Hepatocyte (in vitro differentiated cells): ENCODE measurements around the gene TIMD4.

Experiments
- CTCF ChIP-seq: fragments of 200-600 bp; sonication (generic); IDR thresholded peaks from 2 replicates; pipeline ENCODE4 v1.5.1; 2016; ENCODE audit warnings: antibody characterized with exemption, mild to moderate bottlenecking; ENCODE audit not compliant: poor library complexity
- EZH2 ChIP-seq: fragments of 200-600 bp; sonication (generic); IDR thresholded peaks from 2 replicates; pipeline ENCODE4 v1.6.1; 2016; ENCODE audit warnings: antibody characterized with exemption, mild to moderate bottlenecking, borderline replicate concordance

- TF ChIP-seq CTCF (no peak), EZH2 (no peak)
These were observed 33.6 kb downstream of the TIMD4 start for GRCh38 chr5:156929366-156929948.
